ENCODE data around the gene BLNK. TPM values are rescaled to one million over a fixed set of nuclear protein-coding genes. Genes with fewer than 3 reads are reported as not detected.

Gene BLNK
- total RNA-seq, 1 donor from 2014 or later = not detected

GRCh38 chr10:96152437-96152836, 118.9 kb downstream of the BLNK start:
- intact Hi-C loops (cut with micrococcal nuclease) = no loop called here

Other genes starting within 250 kb of the BLNK start
- gene CCNJ, start 228.0 kb downstream of the BLNK start, total RNA-seq = 7.8 and 7.9 TPM in 2 replicates
- 22.2 and 26.6 TPM in 2 replicates for gene ZNF518A, start 141.3 kb downstream of the BLNK start, total RNA-seq
- gene DNTT, start 32.9 kb upstream of the BLNK start, total RNA-seq = not detected in 2 replicates
- not detected in 2 replicates for gene OPALIN, start 87.4 kb upstream of the BLNK start, total RNA-seq
- 0.10 TPM in 1 of 2 replicates, not detected in the other for gene TLL2, start 242.4 kb upstream of the BLNK start, total RNA-seq